Measurements from ENCODE around the gene P4HB.

DNA sequence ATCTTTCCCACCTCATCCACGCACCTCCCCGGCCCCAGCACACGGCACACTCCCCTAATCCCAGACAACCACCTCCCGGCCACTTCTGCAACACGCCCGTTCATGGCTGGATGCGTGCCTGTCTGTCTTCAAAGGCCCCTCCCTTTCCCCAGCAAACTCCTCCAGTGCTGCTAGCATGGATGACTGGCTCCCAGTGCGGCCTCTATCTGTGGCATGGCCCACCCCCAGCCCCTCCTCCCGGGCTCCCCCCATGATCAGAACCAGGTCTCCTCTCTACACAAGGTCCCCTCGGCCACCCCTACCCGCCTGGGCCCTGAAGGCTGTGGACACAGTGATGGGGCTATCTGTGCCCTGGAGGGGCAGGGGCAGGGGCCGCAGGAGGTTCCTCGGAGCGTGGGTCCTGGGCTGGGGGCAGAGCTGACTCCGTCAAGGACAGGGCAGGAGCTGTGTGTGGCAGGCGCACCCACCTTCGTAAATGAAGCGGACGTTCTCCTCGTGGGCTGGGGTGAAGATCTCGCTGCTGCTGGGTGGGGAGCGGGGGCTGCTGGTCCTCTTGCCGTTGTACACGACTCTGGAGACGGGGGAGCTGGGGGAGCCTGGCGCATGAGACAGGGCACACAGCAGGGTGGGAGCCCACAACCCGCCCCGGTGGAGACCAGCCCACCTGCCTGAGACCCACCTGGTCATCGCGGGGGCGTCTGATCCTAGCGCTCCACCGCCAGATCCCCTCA is 36.4 kb downstream of the P4HB start:
- no peak for TF ChIP-seq EZH2 (IDR thresholded peaks at IDR 0.05; ENCODE audit: insufficient read depth, poor library complexity, severe bottlenecking)
- no peak for TF ChIP-seq EZH2phosphoT487 (IDR thresholded peaks at IDR 0.05; ENCODE audit: insufficient read depth, low read depth)

Measured in GM23248 (cell line).